Heart left ventricle (tissue), 13 donors: ENCODE results near the gene PLEKHM3.
"Not testable (repeated sequence)": the region's sequence is repeated elsewhere in the genome, so short reads cannot be mapped to it uniquely, and the experiment has no call there.

Experiments used
- POLR2A ChIP-seq, 2 donors: fragments of 450-650 bp; IDR thresholded peaks; one replicate each; pipeline ENCODE4 v1.6.1; 2017; ENCODE audit warnings: antibody characterized with exemption in 2 of 2, mild to moderate bottlenecking in 2 of 2, moderate library complexity in 2 of 2
- TF ChIP-seq, protein P1 (sequence below), 12 donors: fragments of 200-600 bp; sonication (generic) in 4 of 12; IDR thresholded peaks; one replicate each; pipeline versions ENCODE4 v1.5.0 to v1.8.0; 2018 to 2022; ENCODE audit warnings: antibody characterized with exemption in 12 of 12, mild to moderate bottlenecking in 5 of 12
- donor health status: ischemic (EF 13 %, LVEDD 7.1; RV severe dilation, severe dysfunction).
- donor health status: DM: no; HTN: yes; CAD: no.
- donor health status: DM: no; HTN: no; CAD: no.
- donor health status: ischemic (EF 25% LVEDD 6.9; RV normal size, moderate dysfunction).
- donor health status: ischemic (EF 25% LVEDD 5.7; RV mildly dilated, moderate dysfunction).
- donor health status: ischemic (EF 35%, LVEDD 5.7; RV mildly dilated, moderate dysfunction).
- donor health status: nonischemic (EF 11% LVEDD 7.7; RV severe dilation, severe dysfunction).
- donor health status: DM: yes; HTN: yes; CAD: no.
- donor health status: PGD.
- donor health status: ischemic (EF 29% LVEDD 5.4; RV normal size, mild dysfunction).
- donor health status: nonischemic (EF 23%, LVEDD 6.1; RV moderate dilation, normal function).

GRCh38 chr2:207811658-207812057 lies 213.7 kb downstream of the PLEKHM3 start:
- TF ChIP-seq POLR2A (IDR thresholded peaks at IDR 0.05) = not testable (repeated sequence)
- TF ChIP-seq, protein P1, sequence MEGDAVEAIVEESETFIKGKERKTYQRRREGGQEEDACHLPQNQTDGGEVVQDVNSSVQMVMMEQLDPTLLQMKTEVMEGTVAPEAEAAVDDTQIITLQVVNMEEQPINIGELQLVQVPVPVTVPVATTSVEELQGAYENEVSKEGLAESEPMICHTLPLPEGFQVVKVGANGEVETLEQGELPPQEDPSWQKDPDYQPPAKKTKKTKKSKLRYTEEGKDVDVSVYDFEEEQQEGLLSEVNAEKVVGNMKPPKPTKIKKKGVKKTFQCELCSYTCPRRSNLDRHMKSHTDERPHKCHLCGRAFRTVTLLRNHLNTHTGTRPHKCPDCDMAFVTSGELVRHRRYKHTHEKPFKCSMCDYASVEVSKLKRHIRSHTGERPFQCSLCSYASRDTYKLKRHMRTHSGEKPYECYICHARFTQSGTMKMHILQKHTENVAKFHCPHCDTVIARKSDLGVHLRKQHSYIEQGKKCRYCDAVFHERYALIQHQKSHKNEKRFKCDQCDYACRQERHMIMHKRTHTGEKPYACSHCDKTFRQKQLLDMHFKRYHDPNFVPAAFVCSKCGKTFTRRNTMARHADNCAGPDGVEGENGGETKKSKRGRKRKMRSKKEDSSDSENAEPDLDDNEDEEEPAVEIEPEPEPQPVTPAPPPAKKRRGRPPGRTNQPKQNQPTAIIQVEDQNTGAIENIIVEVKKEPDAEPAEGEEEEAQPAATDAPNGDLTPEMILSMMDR (IDR thresholded peaks at IDR 0.05) = not testable (repeated sequence)
